Vagina (tissue), 2 donors: ENCODE data around the gene PANK1. TPM values are rescaled to one million over a fixed set of nuclear protein-coding genes. Genes with fewer than 3 reads are reported as not detected.

Source experiments
- DNase-seq, 2 donors: peaks; one replicate each; pipeline ENCODE4 v3.0.0-alpha.2; 2017; ENCODE audit errors: extremely low spot score in 2 of 2
- H3K27ac ChIP-seq: fragments of 200-600 bp; sonication (generic); one replicate; pipeline ENCODE4 v1.5.1; 2019
- H3K27me3 ChIP-seq: fragments of 200-600 bp; sonication (generic); one replicate; pipeline ENCODE4 v1.5.1; 2019
- H3K36me3 ChIP-seq, 2 donors: fragments of 200-600 bp; sonication (generic); one replicate each; pipeline ENCODE4 v1.5.1; 2017 to 2019
- H3K4me1 ChIP-seq: fragments of 200-600 bp; sonication (generic); one replicate; pipeline ENCODE4 v1.5.1; 2019
- H3K4me3 ChIP-seq, 2 donors: fragments of 200-600 bp; sonication (generic); 1 replicate in 1 of 2; 2 replicates in 1 of 2; pipeline ENCODE4 v1.5.1; 2016 to 2019
- H3K9me3 ChIP-seq: fragments of 200-600 bp; sonication (generic); one replicate; pipeline ENCODE4 v1.5.1; 2019
- POLR2A ChIP-seq, 2 donors: fragments of 450-650 bp; IDR thresholded peaks; one replicate each; pipeline ENCODE4 v1.6.1; 2017; ENCODE audit warnings: antibody characterized with exemption in 2 of 2, mild to moderate bottlenecking in 2 of 2, moderate library complexity in 2 of 2
- POLR2AphosphoS5 ChIP-seq, 2 donors: sonication (generic); formaldehyde crosslinking; IDR thresholded peaks; one replicate each; pipeline ENCODE4 v1.9.0; 2017; ENCODE audit warnings: antibody characterized with exemption in 2 of 2, mild to moderate bottlenecking in 2 of 2, low read depth in 1 of 2; ENCODE audit not compliant: insufficient read depth in 1 of 2
- intact Hi-C: fragments of 100-400 bp; cut with DNase I; formaldehyde crosslinking; loops from one replicate; pipeline ENCODE4 v1.15.1; 2023
- total RNA-seq: library from RNA; depleted of rRNA; stranded (reverse); fragments of >200 nt; gene quantifications from one replicate; pipeline ENCODE4 v1.2.3, GENCODE V29; 2016
- TF ChIP-seq, protein P1 (sequence below), 3 experiments: fragments of 450-650 bp in 2 of 3; fragments of 200-600 bp in 1 of 3; sonication (generic) in 1 of 3; IDR thresholded peaks; one replicate each; pipeline ENCODE4 v1.5.1; 2017 to 2019; ENCODE audit warnings: antibody characterized with exemption in 3 of 3, mild to moderate bottlenecking in 2 of 3, moderate library complexity in 2 of 3

Gene PANK1
- total RNA-seq, 1 donor from 2014 or later: 10.3 TPM

DNA sequence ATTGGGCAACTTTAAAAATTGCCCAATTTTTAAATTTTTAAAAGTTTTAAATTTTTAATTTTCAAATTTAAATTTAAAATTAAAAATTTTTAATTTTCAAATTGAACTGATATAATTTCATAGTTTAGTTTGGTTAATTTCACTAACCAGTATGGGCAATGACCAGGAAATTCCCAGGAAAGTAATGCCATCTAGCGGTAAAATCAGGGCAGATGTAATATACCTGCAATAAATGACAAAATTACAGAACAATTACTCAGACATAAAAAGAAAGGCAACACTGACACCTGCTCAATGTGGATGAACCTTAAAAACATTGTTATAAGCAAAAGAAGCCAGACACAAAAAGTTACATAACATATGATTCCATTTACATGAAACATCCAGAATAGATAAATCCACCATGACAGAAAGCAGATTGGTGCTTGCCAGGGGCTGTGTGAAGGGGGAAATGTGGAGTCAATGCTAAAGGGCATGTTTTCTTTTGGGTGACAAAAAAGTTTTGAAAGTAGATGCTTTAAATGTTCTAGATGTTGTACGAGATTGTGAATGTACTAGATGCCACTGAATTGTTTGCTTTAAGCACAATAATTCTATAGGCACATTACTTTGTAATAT is 81.1 kb downstream of the PANK1 start:
- Histone ChIP-seq H3K4me3 (no peak overlapping the region), H3K27ac (no peak overlapping the region), H3K4me1 (no peaks in the 10 kb centered on the region), H3K27me3 (no peaks in the 10 kb centered on the region), H3K36me3 (no peaks in the 10 kb centered on the region), H3K9me3 (no peaks in the 10 kb centered on the region)
- TF ChIP-seq, protein P1, sequence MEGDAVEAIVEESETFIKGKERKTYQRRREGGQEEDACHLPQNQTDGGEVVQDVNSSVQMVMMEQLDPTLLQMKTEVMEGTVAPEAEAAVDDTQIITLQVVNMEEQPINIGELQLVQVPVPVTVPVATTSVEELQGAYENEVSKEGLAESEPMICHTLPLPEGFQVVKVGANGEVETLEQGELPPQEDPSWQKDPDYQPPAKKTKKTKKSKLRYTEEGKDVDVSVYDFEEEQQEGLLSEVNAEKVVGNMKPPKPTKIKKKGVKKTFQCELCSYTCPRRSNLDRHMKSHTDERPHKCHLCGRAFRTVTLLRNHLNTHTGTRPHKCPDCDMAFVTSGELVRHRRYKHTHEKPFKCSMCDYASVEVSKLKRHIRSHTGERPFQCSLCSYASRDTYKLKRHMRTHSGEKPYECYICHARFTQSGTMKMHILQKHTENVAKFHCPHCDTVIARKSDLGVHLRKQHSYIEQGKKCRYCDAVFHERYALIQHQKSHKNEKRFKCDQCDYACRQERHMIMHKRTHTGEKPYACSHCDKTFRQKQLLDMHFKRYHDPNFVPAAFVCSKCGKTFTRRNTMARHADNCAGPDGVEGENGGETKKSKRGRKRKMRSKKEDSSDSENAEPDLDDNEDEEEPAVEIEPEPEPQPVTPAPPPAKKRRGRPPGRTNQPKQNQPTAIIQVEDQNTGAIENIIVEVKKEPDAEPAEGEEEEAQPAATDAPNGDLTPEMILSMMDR (IDR thresholded peaks at IDR 0.05): peak; percentile 52 to 78 (median 67)
- TF ChIP-seq POLR2A (IDR thresholded peaks at IDR 0.05): no peak
- TF ChIP-seq POLR2AphosphoS5 (IDR thresholded peaks at IDR 0.05; ENCODE audit: insufficient read depth in 1 of 2, low read depth in 1 of 2): no peak
- DNase-seq: no peak
- intact Hi-C loops: loop anchor here (2.0 kb wide), 1 partner anchor 137 kb away; no protein-coding TSS in a partner anchor

GRCh38 chr10:89563311-89563710 is 81.7 kb downstream of the PANK1 start:
- TF ChIP-seq POLR2A (IDR thresholded peaks at IDR 0.05) (no peak), POLR2AphosphoS5 (IDR thresholded peaks at IDR 0.05; ENCODE audit: insufficient read depth in 1 of 2, low read depth in 1 of 2) (no peak)
- TF ChIP-seq, protein P1 (IDR thresholded peaks at IDR 0.05): no peak
- no peaks in the 10 kb centered on the region for H3K9me3 ChIP-seq
- no peak overlapping the region for H3K27ac ChIP-seq
- no peaks in the 10 kb centered on the region for H3K36me3 ChIP-seq
- no peaks in the 10 kb centered on the region for H3K4me1 ChIP-seq
- H3K27me3 ChIP-seq: no peaks in the 10 kb centered on the region
- DNase-seq: no peak
- no peak overlapping the region for H3K4me3 ChIP-seq
- intact Hi-C loops: loop anchor here (2.0 kb wide), 1 partner anchor 137 kb away; no protein-coding TSS in a partner anchor

GRCh38 chr10:89556600-89556999 is 88.4 kb downstream of the PANK1 start:
- Histone ChIP-seq H3K4me1 (no peaks in the 10 kb centered on the region), H3K36me3 (no peaks in the 10 kb centered on the region), H3K27me3 (no peaks in the 10 kb centered on the region), H3K27ac (no peak overlapping the region), H3K9me3 (no peaks in the 10 kb centered on the region), H3K4me3 (no peak overlapping the region)
- DNase-seq: no peak
- TF ChIP-seq, protein P1 (IDR thresholded peaks at IDR 0.05): no peak
- intact Hi-C loops: no loop called here

GRCh38 chr10:89555688-89556445 is 89.2 kb downstream of the PANK1 start:
- DNase-seq: no peak
- no peaks in the 10 kb centered on the region for H3K27me3 ChIP-seq
- no peaks in the 10 kb centered on the region for H3K36me3 ChIP-seq
- intact Hi-C loops: no loop called here
- H3K4me1 ChIP-seq: no peaks in the 10 kb centered on the region
- TF ChIP-seq, protein P1 (IDR thresholded peaks at IDR 0.05): no peak
- TF ChIP-seq POLR2AphosphoS5 (IDR thresholded peaks at IDR 0.05; ENCODE audit: insufficient read depth in 1 of 2, low read depth in 1 of 2) (no peak), POLR2A (IDR thresholded peaks at IDR 0.05) (no peak)
- no peak overlapping the region for H3K4me3 ChIP-seq
- H3K9me3 ChIP-seq: no peaks in the 10 kb centered on the region
- H3K27ac ChIP-seq: no peak overlapping the region

DNA sequence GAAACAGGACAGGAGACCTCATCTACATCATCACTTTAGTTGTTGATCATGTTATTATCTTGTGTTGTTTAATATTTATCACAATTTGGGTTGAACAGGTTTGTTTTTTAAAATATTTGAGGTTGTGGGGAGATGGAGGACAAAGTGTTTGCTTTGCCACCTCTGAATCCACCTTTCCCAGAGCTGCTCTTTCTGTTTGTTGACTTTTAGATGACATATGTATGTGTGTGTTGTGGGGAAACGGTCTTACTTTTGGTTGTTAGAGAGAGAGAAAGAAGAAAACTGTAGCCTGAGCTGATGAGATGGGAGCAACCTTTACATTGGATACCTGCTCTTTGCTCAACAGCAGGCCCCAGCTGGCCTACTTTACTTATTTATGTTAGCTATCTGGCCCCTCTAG is 90.6 kb downstream of the PANK1 start:
- no peak for TF ChIP-seq POLR2AphosphoS5 (IDR thresholded peaks at IDR 0.05; ENCODE audit: insufficient read depth in 1 of 2, low read depth in 1 of 2)
- no peak for TF ChIP-seq POLR2A (IDR thresholded peaks at IDR 0.05)
- TF ChIP-seq, protein P1 (IDR thresholded peaks at IDR 0.05): no peak
- no peak overlapping the region for H3K27ac ChIP-seq
- H3K4me3 ChIP-seq: no peak overlapping the region
- H3K27me3 ChIP-seq: no peaks in the 10 kb centered on the region
- H3K9me3 ChIP-seq: no peaks in the 10 kb centered on the region
- H3K4me1 ChIP-seq: no peaks in the 10 kb centered on the region
- no peak for DNase-seq
- H3K36me3 ChIP-seq: no peaks in the 10 kb centered on the region
- intact Hi-C loops: no loop called here
